Activated naive CD8-positive, alpha-beta T cell (primary cell): ENCODE measurements around the gene TMTC3.
"Not testable (repeated sequence)": the region's sequence is repeated elsewhere in the genome, so short reads cannot be mapped to it uniquely, and the experiment has no call there.

Experiments used
- H3K27ac Mint-ChIP-seq: one replicate; pipeline ENCODE4 v1.8.0; 2021; ENCODE audit warnings: mixed read lengths
- H3K27me3 Mint-ChIP-seq: one replicate; pipeline ENCODE4 v1.8.0; 2021; ENCODE audit warnings: mixed read lengths
- H3K36me3 Mint-ChIP-seq: one replicate; pipeline ENCODE4 v1.8.0; 2021; ENCODE audit warnings: mixed read lengths
- H3K4me1 Mint-ChIP-seq: one replicate; pipeline ENCODE4 v1.8.0; 2021; ENCODE audit warnings: low read depth, mixed read lengths
- H3K4me3 Mint-ChIP-seq: one replicate; pipeline ENCODE4 v1.8.0; 2021; ENCODE audit warnings: mild to moderate bottlenecking, mixed read lengths
- H3K9me3 Mint-ChIP-seq: one replicate; pipeline ENCODE4 v1.8.0; 2021; ENCODE audit warnings: low read depth, mixed read lengths

TMTC3 gene

DNA sequence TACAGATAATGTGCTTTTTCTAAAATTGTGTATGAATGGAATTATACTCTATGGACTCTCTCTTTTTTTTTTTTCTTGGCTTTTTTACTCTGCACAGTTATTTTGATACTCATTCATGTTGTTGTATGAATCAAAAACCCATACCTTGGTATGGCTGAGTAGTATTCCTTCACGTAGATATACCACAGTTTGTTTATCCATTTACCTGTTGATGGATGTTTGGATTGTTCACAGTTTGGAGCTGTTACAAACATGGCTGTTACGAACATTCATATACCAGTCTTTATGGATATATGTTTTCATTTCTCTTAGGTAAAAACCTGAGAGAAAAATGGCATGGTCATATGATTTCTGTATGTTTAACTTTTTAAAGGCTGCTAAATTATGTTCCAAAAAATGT, 43.2 kb downstream of the TMTC3 start:
- H3K4me3 Mint-ChIP-seq, result no peak overlapping the region
- H3K36me3 Mint-ChIP-seq, result peaks cover 32% of the 10 kb centered on the region
- no peak overlapping the region for H3K27ac Mint-ChIP-seq
- H3K27me3 Mint-ChIP-seq, result no peaks in the 10 kb centered on the region
- H3K9me3 Mint-ChIP-seq, result no peaks in the 10 kb centered on the region
- no peaks in the 10 kb centered on the region for H3K4me1 Mint-ChIP-seq

DNA sequence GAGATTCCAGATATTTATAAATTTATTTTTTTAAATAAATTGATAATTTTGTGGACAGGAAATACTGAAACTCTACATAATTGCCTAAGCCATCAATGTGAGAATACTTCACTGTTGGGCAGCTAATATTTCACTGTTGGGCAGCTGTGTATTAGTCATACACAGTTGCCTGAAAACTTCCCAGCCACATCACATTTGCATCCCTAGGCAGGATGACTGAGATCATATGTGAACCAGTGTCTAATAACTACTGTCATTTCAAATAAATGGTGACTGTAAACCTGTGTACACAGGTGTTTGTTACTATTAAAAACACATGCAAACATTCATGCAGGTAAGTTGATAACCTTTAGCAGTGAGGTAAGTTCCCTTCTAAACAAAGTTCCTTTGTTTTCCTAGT, 43.9 kb downstream of the TMTC3 start:
- no peaks in the 10 kb centered on the region for H3K9me3 Mint-ChIP-seq

DNA sequence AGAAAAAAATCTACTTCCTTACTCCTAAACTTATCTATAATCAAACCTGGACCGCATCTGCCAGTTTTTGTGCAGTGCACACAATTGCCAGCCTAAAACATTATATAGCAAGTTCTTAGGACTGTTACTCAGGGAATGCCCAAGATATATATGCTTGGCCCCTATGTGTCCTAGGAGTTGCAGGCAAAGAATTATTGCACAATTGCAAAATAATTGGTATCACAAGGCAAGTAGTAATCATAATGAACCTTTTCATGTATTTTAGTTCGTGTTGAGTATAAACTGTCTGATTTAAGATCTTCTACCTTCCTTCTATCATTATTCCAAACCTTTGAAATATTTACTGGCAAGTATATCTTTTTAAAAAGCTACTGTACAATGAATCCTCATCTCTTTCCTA, 45.5 kb downstream of the TMTC3 start:
- Mint-ChIP-seq H3K27me3 (no peaks in the 10 kb centered on the region), H3K4me3 (no peak overlapping the region), H3K4me1 (no peaks in the 10 kb centered on the region), H3K9me3 (no peaks in the 10 kb centered on the region), H3K36me3 (peaks cover 21% of the 10 kb centered on the region), H3K27ac (no peak overlapping the region)

More for the DNA sequence above, 43.9 kb downstream of the TMTC3 start:
- H3K4me1 Mint-ChIP-seq, result no peaks in the 10 kb centered on the region
- H3K27ac Mint-ChIP-seq, result no peak overlapping the region
- no peak overlapping the region for H3K4me3 Mint-ChIP-seq
- H3K36me3 Mint-ChIP-seq, result peaks cover 29% of the 10 kb centered on the region
- H3K27me3 Mint-ChIP-seq, result no peaks in the 10 kb centered on the region

DNA sequence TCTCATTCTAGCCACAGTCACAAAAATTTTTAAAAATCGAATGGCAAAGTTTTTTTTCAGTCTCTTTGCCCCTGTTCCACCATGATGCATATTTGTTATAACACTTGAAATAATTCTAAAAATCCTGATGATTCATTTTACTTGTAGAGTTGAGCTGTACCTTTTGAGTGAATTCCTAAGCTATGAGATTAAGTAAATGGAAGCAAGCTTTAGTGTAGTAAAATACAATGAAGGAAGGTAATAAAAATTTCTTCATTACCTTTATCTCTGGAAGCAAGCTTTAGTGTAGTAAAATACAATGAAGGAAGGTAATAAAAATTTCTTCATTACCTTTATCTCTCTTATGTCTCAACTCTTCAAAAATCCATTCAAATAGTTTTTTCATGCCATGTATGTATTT, 46.1 kb downstream of the TMTC3 start:
- H3K36me3 Mint-ChIP-seq, result peaks cover 16% of the 10 kb centered on the region
- H3K27ac Mint-ChIP-seq, result no peak overlapping the region
- no peaks in the 10 kb centered on the region for H3K4me1 Mint-ChIP-seq
- no peaks in the 10 kb centered on the region for H3K27me3 Mint-ChIP-seq
- H3K4me3 Mint-ChIP-seq, result no peak overlapping the region
- H3K9me3 Mint-ChIP-seq, result no peaks in the 10 kb centered on the region

DNA sequence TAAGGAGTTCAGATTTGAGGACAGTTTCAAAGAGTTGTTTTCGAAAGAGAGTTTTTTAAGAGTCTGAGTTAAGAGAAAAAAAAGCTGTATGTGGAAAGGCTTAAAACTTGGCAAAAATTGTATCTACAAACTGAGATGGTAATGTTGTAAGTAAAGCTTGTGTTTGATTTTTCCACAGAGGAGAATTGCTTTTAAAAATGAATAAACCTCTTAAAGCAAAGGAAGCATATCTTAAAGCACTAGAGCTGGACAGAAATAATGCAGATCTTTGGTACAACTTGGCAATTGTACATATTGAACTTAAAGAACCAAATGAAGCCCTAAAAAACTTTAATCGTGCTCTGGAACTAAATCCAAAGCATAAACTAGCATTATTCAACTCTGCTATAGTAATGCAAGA, 50.3 kb downstream of the TMTC3 start:
- no peak overlapping the region for H3K27ac Mint-ChIP-seq
- H3K36me3 Mint-ChIP-seq, result peaks cover 16% of the 10 kb centered on the region

DNA sequence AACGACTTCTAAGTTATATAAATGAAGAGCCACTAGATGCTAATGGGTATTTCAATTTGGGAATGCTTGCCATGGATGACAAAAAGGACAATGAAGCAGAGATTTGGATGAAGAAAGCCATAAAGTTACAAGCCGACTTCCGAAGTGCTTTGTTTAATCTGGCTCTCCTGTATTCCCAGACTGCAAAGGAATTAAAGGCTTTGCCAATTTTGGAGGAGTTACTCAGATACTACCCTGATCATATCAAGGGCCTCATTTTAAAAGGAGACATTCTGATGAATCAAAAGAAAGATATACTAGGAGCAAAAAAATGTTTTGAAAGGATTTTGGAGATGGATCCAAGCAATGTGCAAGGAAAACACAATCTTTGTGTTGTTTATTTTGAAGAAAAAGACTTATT, 52.8 kb downstream of the TMTC3 start:
- H3K27ac Mint-ChIP-seq, result no peak overlapping the region
- H3K4me3 Mint-ChIP-seq, result no peak overlapping the region
- no peaks in the 10 kb centered on the region for H3K4me1 Mint-ChIP-seq
- no peaks in the 10 kb centered on the region for H3K9me3 Mint-ChIP-seq
- peaks cover 12% of the 10 kb centered on the region for H3K36me3 Mint-ChIP-seq
- no peaks in the 10 kb centered on the region for H3K27me3 Mint-ChIP-seq

More for the DNA sequence above, 50.3 kb downstream of the TMTC3 start:
- Mint-ChIP-seq H3K9me3 (no peaks in the 10 kb centered on the region), H3K27me3 (no peaks in the 10 kb centered on the region), H3K4me1 (no peaks in the 10 kb centered on the region), H3K4me3 (no peak overlapping the region)

DNA sequence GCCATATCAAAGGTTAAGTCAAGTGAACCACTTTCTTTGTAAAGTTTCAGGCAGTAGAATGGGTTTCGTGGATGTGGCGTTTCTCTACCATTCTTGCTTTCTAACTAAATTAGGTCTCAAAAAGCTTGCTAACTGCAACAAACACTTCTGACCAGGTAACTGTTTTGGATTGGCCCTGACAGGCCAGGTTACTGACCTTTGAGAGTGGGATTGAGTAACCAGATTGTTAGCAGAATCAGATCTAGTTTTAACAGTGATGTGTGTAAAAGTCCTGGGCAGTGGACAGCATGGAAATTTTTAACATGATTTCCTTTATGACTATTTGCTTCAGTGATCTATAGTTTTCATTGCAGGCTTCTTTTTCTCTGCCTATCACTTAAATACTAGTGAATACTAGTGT, 57.9 kb downstream of the TMTC3 start:
- H3K36me3 Mint-ChIP-seq, result peaks cover 6% of the 10 kb centered on the region
- H3K27me3 Mint-ChIP-seq, result no peaks in the 10 kb centered on the region
- H3K27ac Mint-ChIP-seq, result no peak overlapping the region
- no peaks in the 10 kb centered on the region for H3K4me1 Mint-ChIP-seq
- H3K4me3 Mint-ChIP-seq, result no peak overlapping the region
- H3K9me3 Mint-ChIP-seq, result no peaks in the 10 kb centered on the region

DNA sequence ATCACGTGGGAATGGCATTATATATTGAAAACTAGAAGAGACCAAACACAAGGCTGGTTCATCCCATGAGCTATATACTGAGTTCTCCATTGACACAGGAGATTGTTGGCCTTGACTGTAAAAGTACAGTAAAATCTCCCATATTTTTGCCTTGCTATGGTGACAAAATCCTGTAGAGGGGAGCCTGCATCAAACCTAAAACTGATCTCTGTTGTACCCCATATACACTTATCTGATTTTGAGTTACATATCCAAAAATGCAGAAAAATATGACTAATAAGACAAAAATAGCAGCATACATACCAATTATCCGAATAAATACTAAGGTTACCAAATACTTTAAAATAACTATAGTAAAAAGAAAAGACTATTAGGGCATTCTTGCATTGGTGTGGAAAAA, 60.4 kb downstream of the TMTC3 start:
- no peak overlapping the region for H3K27ac Mint-ChIP-seq
- H3K4me1 Mint-ChIP-seq, result no peaks in the 10 kb centered on the region
- H3K4me3 Mint-ChIP-seq, result no peak overlapping the region
- H3K36me3 Mint-ChIP-seq, result no peaks in the 10 kb centered on the region
- H3K9me3 Mint-ChIP-seq, result no peaks in the 10 kb centered on the region
- no peaks in the 10 kb centered on the region for H3K27me3 Mint-ChIP-seq

DNA sequence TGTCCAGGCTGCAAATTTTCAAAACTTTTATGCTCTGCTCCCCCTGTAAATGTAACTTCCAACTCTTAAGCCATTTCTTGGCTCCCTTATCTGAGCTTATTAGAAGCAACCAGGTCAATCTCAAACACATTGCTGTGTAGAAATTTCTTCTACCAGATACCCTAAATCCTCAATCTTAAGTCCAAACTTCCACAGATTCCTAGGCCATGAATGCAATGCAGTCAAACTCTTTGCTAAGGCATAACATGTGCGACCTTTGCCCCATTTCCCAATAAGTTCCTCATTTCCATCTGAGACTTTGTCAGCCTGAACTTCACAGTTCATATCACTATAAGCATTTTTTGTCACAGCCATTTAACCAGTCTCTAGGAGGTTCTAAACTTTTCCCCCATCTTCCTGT, 64.5 kb downstream of the TMTC3 start:
- no peak overlapping the region for H3K27ac Mint-ChIP-seq
- H3K4me1 Mint-ChIP-seq, result no peaks in the 10 kb centered on the region
- H3K9me3 Mint-ChIP-seq, result peaks cover 19% of the 10 kb centered on the region
- H3K27me3 Mint-ChIP-seq, result peaks cover 3% of the 10 kb centered on the region
- no peak overlapping the region for H3K4me3 Mint-ChIP-seq
- peaks cover 7% of the 10 kb centered on the region for H3K36me3 Mint-ChIP-seq

DNA sequence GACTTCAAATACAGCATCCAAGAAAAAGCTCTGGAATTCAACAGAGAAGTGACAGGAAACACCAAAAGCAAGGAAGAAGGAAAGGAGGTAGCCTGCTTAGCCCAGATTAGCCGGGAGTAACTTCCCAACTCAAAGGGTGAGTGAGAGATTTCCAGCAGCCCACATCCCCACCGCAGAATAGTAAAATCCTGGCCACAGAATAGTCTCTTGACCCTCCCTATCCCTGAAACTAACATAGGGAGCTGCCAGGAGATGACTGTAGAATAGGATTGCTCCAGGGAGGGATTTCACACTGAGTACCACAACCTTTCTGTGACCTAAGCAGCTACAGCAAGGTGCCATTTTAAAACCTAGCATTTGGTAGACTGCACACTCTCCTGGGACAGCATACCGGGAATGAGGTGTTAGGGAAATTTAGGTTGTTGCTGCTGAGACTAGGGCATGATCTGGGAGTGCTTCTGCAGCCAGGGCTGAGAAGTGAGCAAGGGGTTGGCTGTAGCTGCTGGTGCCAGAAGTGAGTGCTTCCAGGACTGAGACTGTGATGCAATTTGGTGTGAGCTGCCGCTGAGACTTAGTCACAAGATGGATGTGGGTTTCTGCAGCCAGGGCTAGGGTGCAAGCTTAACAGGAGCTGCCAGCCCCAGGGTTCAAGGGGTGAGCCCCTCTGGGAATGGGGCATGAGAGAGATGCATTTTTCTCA, 66.0 kb downstream of the TMTC3 start:
- Mint-ChIP-seq H3K27me3 (peaks cover 3% of the 10 kb centered on the region), H3K4me1 (no peaks in the 10 kb centered on the region), H3K4me3 (no peak overlapping the region), H3K9me3 (peaks cover 29% of the 10 kb centered on the region), H3K36me3 (peaks cover 9% of the 10 kb centered on the region), H3K27ac (no peak overlapping the region)

DNA sequence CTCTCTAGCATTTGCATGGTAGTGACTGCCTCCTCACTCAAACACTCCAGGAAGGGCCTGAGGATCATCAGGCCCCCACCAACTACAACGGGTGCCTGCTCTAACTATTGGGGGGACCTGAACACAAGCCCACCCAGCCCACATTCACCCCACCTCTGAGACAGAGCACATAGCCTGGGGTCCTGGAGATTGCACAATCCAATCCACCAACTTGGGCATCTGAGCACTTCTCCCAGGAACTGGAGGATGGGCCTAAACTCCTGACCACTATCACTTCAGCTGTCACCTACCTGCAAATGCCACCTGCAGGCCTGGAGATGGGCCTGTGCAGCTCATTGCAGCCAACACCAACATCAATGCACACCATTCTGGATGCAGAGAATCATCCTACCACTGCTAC, 66.6 kb downstream of the TMTC3 start:
- peaks cover 9% of the 10 kb centered on the region for H3K36me3 Mint-ChIP-seq
- H3K27me3 Mint-ChIP-seq, result peaks cover 4% of the 10 kb centered on the region
- no peak overlapping the region for H3K4me3 Mint-ChIP-seq
- H3K4me1 Mint-ChIP-seq, result no peaks in the 10 kb centered on the region
- H3K9me3 Mint-ChIP-seq, result peaks cover 33% of the 10 kb centered on the region
- no peak overlapping the region for H3K27ac Mint-ChIP-seq

DNA sequence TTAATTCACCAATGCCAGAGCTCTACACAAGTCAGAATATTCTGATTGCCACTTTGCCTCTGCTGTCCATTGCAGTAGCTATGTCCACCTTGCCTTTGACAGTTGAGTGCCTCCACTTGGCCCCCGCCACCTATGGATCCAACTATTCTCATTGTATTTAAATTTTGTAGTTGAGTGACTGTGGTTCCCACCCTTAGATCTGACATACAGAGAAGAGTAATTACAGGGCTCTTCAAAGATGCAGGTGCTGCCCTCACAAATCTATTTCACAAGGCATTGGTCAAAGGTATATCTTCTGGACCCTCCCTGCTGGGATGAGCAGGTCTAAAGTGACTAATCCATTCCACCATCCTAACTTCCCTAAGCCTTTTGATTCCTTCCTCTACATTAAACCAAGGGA, 68.2 kb downstream of the TMTC3 start:
- H3K4me3 Mint-ChIP-seq, H3K36me3 Mint-ChIP-seq, H3K4me1 Mint-ChIP-seq, H3K27me3 Mint-ChIP-seq, H3K27ac Mint-ChIP-seq: not testable (repeated sequence)
- peaks cover 35% of the 10 kb centered on the region for H3K9me3 Mint-ChIP-seq

DNA sequence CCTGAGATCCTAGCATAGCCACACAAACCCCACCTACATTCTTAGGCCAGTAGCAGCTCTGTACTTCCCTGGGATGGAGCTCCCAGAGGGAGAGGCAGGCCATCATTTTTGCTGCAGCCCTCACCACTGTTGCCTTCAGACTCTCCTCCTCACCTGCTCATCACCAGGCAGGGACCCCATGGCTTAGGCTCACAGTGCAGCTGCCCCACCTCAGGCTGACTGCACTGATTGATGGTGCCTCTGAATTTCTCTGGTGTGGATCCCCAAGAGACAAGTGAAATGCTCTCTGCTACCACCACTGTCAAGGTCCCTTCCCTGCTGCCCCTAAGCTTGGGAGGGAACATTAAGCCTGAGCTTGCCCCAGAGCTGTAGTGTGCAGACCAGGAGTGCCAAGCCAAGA, 76.2 kb downstream of the TMTC3 start:
- H3K4me3 Mint-ChIP-seq, result no peak overlapping the region
- H3K27me3 Mint-ChIP-seq, result peaks cover 2% of the 10 kb centered on the region
- H3K9me3 Mint-ChIP-seq, result peaks cover 35% of the 10 kb centered on the region
- no peak overlapping the region for H3K27ac Mint-ChIP-seq
- no peaks in the 10 kb centered on the region for H3K4me1 Mint-ChIP-seq
- no peaks in the 10 kb centered on the region for H3K36me3 Mint-ChIP-seq

DNA sequence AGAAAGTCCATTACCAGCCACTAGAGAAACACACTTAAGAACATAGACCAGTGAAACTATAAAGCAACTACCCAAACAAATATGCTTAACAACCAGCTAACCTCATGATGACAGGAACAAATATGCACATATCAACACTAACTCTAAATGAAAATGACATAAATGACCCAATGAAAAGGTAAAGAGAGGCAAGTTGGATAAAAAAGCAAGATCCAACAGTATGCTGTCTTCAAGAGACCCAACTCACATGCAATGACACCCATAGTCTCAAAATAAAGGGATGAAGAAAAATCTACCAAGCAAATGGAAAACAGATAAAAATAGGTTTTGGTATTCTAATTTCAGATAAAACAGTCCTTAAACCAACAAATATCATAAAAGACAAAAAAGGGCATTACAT, 77.8 kb downstream of the TMTC3 start:
- Mint-ChIP-seq H3K4me3 (no peak overlapping the region), H3K36me3 (no peaks in the 10 kb centered on the region), H3K4me1 (no peaks in the 10 kb centered on the region), H3K27me3 (no peaks in the 10 kb centered on the region), H3K27ac (no peak overlapping the region), H3K9me3 (peaks cover 31% of the 10 kb centered on the region)

DNA sequence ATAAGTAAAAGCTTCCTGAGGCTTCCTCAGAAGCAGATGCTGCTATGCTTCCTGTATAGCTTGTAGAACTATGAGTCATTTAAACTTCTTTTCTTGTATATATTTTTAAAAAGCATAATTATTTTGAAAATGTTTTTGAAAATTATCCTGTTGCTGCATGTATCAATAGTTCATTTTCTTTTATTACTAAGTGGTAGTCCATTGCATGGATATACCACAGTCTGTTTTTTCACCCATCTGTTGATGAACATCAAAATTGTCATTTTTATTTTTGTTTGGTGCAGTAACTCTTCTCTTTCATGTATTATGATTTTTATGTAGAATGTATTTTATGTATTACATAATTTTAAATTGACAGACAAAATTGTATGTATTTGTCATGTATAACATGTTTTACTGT, 81.4 kb downstream of the TMTC3 start:
- Mint-ChIP-seq H3K4me1 (peaks cover 6% of the 10 kb centered on the region), H3K36me3 (no peaks in the 10 kb centered on the region), H3K9me3 (peaks cover 27% of the 10 kb centered on the region), H3K4me3 (no peak overlapping the region), H3K27ac (no peak overlapping the region), H3K27me3 (no peaks in the 10 kb centered on the region)

DNA sequence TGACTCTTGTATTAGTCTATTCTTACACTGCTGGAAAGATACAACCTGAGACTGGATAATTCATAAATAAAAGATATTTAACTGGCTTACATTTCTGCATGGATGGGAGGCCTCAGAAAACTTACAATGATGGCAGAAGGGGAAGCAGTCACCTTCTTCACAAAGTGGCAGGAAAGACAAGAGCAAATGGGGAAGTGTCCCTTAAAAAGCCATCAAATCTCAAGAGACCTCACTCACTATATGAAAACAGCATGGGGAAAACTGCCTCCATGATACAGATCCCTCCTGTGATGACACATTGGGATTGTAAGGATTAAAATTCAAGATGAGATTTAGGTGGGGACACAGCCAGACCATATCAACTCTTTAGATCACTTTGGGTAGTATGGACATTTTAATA, 83.7 kb downstream of the TMTC3 start:
- H3K27ac Mint-ChIP-seq, result no peak overlapping the region
- no peaks in the 10 kb centered on the region for H3K36me3 Mint-ChIP-seq
- no peak overlapping the region for H3K4me3 Mint-ChIP-seq
- H3K27me3 Mint-ChIP-seq, result no peaks in the 10 kb centered on the region
- peaks cover 6% of the 10 kb centered on the region for H3K4me1 Mint-ChIP-seq
- H3K9me3 Mint-ChIP-seq, result peaks cover 13% of the 10 kb centered on the region
